HEK293 (cell line): Measurements from ENCODE around the gene MYH11.

Source experiments
- CTCF ChIA-PET: fragments of 350-600 bp; formaldehyde crosslinking; extraction: SDS; loops from one replicate; lab custom pipeline; 2021; ENCODE audit warnings: antibody characterized with exemption; lab: Yijun Ruan, JAX
- POLR2A ChIA-PET: fragments of 300-600 bp; formaldehyde crosslinking; extraction: SDS; loops from one replicate; lab custom pipeline; 2020; ENCODE audit warnings: antibody characterized with exemption, inconsistent platforms; lab: Yijun Ruan, JAX
- H3K27ac ChIP-seq: fragments of 200-500 bp; sonication (Bioruptor generic); 2 replicates; pipeline ENCODE4 v1.5.1; 2014; ENCODE audit warnings: low read depth, low read length, control low read depth, inconsistent platforms; ENCODE audit errors: extremely low read depth
- H3K36me3 ChIP-seq, 2 experiments: fragments of 200-500 bp in 1 of 2; sonication (Bioruptor generic) in 1 of 2; 1 replicate in 1 of 2; 2 replicates in 1 of 2; pipeline ENCODE4 v1.5.1; 2014 to 2017; ENCODE audit warnings: inconsistent platforms in 2 of 2, low read length in 2 of 2; ENCODE audit not compliant: control insufficient read depth in 2 of 2, insufficient read depth in 1 of 2
- H3K4me1 ChIP-seq: fragments of 200-500 bp; sonication (Bioruptor generic); 2 replicates; pipeline ENCODE4 v1.5.1; 2014; ENCODE audit warnings: mild to moderate bottlenecking, low read length, inconsistent platforms; ENCODE audit not compliant: control insufficient read depth, insufficient read depth
- H3K4me3 ChIP-seq: 2 replicates; pipeline ENCODE4 v1.5.1; 2011; ENCODE audit warnings: low read depth, mild to moderate bottlenecking, control low read depth, low read length, moderate library complexity
- H3K9me3 ChIP-seq: fragments of 200-500 bp; sonication (Bioruptor generic); 2 replicates; pipeline ENCODE4 v1.5.1; 2014; ENCODE audit warnings: low read depth, low read length, inconsistent platforms; ENCODE audit not compliant: control insufficient read depth, insufficient read depth
- GFI1B ChIP-seq: fragments of 450-650 bp; formaldehyde crosslinking; IDR thresholded peaks from 2 replicates; pipeline ENCODE4 v1.5.1; 2016; ENCODE audit warnings: missing biosample characterization, missing genetic modification characterization
- GLI2 ChIP-seq: fragments of 450-650 bp; formaldehyde crosslinking; IDR thresholded peaks from 2 replicates; pipeline ENCODE4; 2017; ENCODE audit warnings: missing biosample characterization, missing genetic modification characterization, low read depth, borderline replicate concordance
- KLF10 ChIP-seq: fragments of 450-650 bp; IDR thresholded peaks from 2 replicates; pipeline ENCODE4 v1.5.1; 2018; ENCODE audit warnings: missing biosample characterization, mild to moderate bottlenecking, missing genetic modification characterization
- KLF16 ChIP-seq: fragments of 450-650 bp; formaldehyde crosslinking; IDR thresholded peaks from 2 replicates; pipeline ENCODE4 v1.5.1; 2017; ENCODE audit warnings: missing biosample characterization, missing genetic modification characterization
- MZF1 ChIP-seq: fragments of 450-650 bp; formaldehyde crosslinking; IDR thresholded peaks from 2 replicates; pipeline ENCODE4 v1.5.1; 2017; ENCODE audit warnings: missing biosample characterization, missing genetic modification characterization, borderline replicate concordance
- ZFP41 ChIP-seq: fragments of 450-650 bp; formaldehyde crosslinking; IDR thresholded peaks from 2 replicates; pipeline ENCODE4 v1.5.1; 2016; ENCODE audit warnings: missing biosample characterization, missing genetic modification characterization, borderline replicate concordance
- ZNF140 ChIP-seq: fragments of 450-650 bp; formaldehyde crosslinking; IDR thresholded peaks from 2 replicates; pipeline ENCODE4 v1.5.1; 2016; ENCODE audit warnings: missing biosample characterization, missing genetic modification characterization
- ZNF16 ChIP-seq: fragments of 450-650 bp; formaldehyde crosslinking; IDR thresholded peaks from 2 replicates; pipeline ENCODE4 v1.5.1; 2016; ENCODE audit warnings: low read depth, missing biosample characterization, missing genetic modification characterization
- ZNF214 ChIP-seq: fragments of 450-650 bp; formaldehyde crosslinking; IDR thresholded peaks from 2 replicates; pipeline ENCODE4 v1.5.1; 2017; ENCODE audit warnings: missing biosample characterization, mild to moderate bottlenecking, missing genetic modification characterization, borderline replicate concordance
- ZNF223 ChIP-seq: fragments of 450-650 bp; formaldehyde crosslinking; IDR thresholded peaks from 2 replicates; pipeline ENCODE4 v1.5.1; 2016; ENCODE audit warnings: missing biosample characterization, missing genetic modification characterization
- ZNF311 ChIP-seq: fragments of 450-650 bp; formaldehyde crosslinking; IDR thresholded peaks from 2 replicates; pipeline ENCODE4 v1.5.1; 2017; ENCODE audit warnings: missing biosample characterization, missing genetic modification characterization, borderline replicate concordance
- ZNF37A ChIP-seq: fragments of 450-650 bp; IDR thresholded peaks from 2 replicates; pipeline ENCODE4 v1.5.1; 2018; ENCODE audit warnings: missing biosample characterization, missing genetic modification characterization
- ZNF600 ChIP-seq: fragments of 450-650 bp; formaldehyde crosslinking; IDR thresholded peaks from 2 replicates; pipeline ENCODE4 v1.5.1; 2016; ENCODE audit warnings: missing biosample characterization, missing genetic modification characterization
- ZNF629 ChIP-seq: fragments of 450-650 bp; formaldehyde crosslinking; IDR thresholded peaks from 2 replicates; pipeline ENCODE4 v1.5.1; 2017; ENCODE audit warnings: missing biosample characterization, missing genetic modification characterization
- ZNF791 ChIP-seq: fragments of 450-650 bp; formaldehyde crosslinking; IDR thresholded peaks from 2 replicates; pipeline ENCODE4 v1.5.1; 2016; ENCODE audit warnings: missing biosample characterization, missing genetic modification characterization
- TF ChIP-seq, protein P1 (sequence below): fragments of 450-650 bp; formaldehyde crosslinking; conservative IDR thresholded peaks from 2 replicates; pipeline ENCODE4 v1.5.1; 2016; ENCODE audit warnings: low read depth, missing biosample characterization, missing genetic modification characterization
- TF ChIP-seq, protein P2 (sequence below): fragments of 450-650 bp; formaldehyde crosslinking; IDR thresholded peaks from 2 replicates; pipeline ENCODE4 v1.5.1; 2017; ENCODE audit warnings: missing biosample characterization, missing genetic modification characterization
- TF ChIP-seq, protein P3 (sequence below): fragments of 450-650 bp; formaldehyde crosslinking; IDR thresholded peaks from 2 replicates; pipeline ENCODE4 v1.5.1; 2016; ENCODE audit warnings: missing biosample characterization, missing genetic modification characterization
- TF ChIP-seq, protein P4 (sequence below): fragments of 450-650 bp; formaldehyde crosslinking; IDR thresholded peaks from 2 replicates; pipeline ENCODE4 v1.5.1; 2016; ENCODE audit warnings: missing biosample characterization, missing genetic modification characterization
- TF ChIP-seq, protein P5 (sequence below): fragments of 450-650 bp; formaldehyde crosslinking; IDR thresholded peaks from 2 replicates; pipeline ENCODE4 v1.5.1; 2016; ENCODE audit warnings: missing biosample characterization, missing genetic modification characterization
- TF ChIP-seq, protein P6 (sequence below): fragments of 450-650 bp; formaldehyde crosslinking; optimal IDR thresholded peaks from 2 replicates; pipeline ENCODE3; 2016; ENCODE audit warnings: missing biosample characterization, mild to moderate bottlenecking, missing genetic modification characterization

Gene MYH11

DNA sequence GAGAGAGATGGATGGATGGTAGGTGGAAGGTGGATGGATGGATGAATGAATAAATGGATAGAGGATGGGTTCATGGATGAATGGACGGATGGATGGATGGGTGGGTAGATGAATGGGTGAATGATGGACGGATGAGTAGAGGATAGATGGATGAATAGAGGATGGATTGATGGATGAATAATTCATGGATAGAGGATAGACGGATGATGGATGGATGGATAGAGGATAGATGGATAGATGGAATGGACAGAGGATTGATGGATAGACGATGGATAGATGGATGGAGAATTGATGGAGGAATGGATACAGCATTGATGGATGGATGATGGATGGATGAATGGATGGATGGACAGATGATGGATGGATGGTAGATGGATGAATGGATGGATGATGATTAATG lies 91.7 kb downstream of the MYH11 start (continued):
- TF ChIP-seq ZNF16 (tag by site-specific recombination) (no peak), KLF16 (no peak), ZNF791 (no peak)
- TF ChIP-seq, protein P1, sequence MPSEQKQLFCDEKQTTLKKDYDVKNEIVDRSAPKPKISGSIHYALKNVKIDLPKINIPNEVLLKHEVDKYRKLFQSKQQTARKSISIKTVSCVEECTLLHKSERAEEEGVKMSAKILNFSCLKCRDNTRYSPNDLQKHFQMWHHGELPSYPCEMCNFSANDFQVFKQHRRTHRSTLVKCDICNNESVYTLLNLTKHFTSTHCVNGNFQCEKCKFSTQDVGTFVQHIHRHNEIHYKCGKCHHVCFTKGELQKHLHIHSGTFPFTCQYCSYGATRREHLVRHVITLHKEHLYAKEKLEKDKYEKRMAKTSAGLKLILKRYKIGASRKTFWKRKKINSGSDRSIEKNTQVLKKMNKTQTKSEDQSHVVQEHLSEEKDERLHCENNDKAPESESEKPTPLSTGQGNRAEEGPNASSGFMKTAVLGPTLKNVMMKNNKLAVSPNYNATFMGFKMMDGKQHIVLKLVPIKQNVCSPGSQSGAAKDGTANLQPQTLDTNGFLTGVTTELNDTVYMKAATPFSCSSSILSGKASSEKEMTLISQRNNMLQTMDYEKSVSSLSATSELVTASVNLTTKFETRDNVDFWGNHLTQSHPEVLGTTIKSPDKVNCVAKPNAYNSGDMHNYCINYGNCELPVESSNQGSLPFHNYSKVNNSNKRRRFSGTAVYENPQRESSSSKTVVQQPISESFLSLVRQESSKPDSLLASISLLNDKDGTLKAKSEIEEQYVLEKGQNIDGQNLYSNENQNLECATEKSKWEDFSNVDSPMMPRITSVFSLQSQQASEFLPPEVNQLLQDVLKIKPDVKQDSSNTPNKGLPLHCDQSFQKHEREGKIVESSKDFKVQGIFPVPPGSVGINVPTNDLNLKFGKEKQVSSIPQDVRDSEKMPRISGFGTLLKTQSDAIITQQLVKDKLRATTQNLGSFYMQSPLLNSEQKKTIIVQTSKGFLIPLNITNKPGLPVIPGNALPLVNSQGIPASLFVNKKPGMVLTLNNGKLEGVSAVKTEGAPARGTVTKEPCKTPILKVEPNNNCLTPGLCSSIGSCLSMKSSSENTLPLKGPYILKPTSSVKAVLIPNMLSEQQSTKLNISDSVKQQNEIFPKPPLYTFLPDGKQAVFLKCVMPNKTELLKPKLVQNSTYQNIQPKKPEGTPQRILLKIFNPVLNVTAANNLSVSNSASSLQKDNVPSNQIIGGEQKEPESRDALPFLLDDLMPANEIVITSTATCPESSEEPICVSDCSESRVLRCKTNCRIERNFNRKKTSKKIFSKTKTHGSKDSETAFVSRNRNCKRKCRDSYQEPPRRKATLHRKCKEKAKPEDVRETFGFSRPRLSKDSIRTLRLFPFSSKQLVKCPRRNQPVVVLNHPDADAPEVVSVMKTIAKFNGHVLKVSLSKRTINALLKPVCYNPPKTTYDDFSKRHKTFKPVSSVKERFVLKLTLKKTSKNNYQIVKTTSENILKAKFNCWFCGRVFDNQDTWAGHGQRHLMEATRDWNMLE, result no peak
- TF ChIP-seq, protein P2, sequence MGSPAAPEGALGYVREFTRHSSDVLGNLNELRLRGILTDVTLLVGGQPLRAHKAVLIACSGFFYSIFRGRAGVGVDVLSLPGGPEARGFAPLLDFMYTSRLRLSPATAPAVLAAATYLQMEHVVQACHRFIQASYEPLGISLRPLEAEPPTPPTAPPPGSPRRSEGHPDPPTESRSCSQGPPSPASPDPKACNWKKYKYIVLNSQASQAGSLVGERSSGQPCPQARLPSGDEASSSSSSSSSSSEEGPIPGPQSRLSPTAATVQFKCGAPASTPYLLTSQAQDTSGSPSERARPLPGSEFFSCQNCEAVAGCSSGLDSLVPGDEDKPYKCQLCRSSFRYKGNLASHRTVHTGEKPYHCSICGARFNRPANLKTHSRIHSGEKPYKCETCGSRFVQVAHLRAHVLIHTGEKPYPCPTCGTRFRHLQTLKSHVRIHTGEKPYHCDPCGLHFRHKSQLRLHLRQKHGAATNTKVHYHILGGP (tag by site-specific recombination), result no peak
- TF ChIP-seq, protein P3, sequence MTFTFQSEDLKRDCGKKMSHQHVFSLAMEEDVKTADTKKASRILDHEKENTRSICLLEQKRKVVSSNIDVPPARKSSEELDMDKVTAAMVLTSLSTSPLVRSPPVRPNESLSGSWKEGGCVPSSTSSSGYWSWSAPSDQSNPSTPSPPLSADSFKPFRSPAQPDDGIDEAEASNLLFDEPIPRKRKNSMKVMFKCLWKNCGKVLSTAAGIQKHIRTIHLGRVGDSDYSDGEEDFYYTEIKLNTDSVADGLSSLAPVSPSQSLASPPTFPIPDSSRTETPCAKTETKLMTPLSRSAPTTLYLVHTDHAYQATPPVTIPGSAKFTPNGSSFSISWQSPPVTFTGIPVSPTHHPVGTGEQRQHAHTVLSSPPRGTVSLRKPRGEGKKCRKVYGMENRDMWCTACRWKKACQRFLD, result no peak

DNA sequence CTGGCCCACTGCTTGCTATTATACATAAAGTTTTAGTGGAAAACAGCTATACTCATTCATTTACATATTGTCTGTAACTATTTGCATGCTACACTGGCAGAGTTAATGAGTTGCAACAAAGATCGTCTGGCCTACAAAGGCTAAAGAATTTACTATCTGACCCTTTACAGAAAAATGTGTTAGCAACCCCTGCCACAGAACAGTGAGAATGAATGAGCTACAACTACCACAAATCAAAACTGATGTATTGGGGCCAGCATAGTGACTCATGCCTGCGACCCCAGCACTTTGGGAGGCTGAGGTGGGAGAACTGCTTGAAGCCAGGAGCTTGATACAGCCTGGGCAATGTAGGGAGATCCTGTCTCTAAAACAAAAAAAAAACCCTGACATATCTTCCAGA lies 92.7 kb downstream of the MYH11 start:
- no peak overlapping the region for H3K4me3 ChIP-seq
- no peaks in the 10 kb centered on the region for H3K4me1 ChIP-seq
- POLR2A ChIA-PET, result no interaction called here
- CTCF ChIA-PET, result interaction anchor here (0.5 to 4.0 kb wide), 8 partner anchors 8 to 349 kb away, joined by 3 to 33 read pairs (median 5); no protein-coding TSS in a partner anchor
- no peaks in the 10 kb centered on the region for H3K9me3 ChIP-seq
- TF ChIP-seq ZNF37A, result no peak
- TF ChIP-seq, protein P4, sequence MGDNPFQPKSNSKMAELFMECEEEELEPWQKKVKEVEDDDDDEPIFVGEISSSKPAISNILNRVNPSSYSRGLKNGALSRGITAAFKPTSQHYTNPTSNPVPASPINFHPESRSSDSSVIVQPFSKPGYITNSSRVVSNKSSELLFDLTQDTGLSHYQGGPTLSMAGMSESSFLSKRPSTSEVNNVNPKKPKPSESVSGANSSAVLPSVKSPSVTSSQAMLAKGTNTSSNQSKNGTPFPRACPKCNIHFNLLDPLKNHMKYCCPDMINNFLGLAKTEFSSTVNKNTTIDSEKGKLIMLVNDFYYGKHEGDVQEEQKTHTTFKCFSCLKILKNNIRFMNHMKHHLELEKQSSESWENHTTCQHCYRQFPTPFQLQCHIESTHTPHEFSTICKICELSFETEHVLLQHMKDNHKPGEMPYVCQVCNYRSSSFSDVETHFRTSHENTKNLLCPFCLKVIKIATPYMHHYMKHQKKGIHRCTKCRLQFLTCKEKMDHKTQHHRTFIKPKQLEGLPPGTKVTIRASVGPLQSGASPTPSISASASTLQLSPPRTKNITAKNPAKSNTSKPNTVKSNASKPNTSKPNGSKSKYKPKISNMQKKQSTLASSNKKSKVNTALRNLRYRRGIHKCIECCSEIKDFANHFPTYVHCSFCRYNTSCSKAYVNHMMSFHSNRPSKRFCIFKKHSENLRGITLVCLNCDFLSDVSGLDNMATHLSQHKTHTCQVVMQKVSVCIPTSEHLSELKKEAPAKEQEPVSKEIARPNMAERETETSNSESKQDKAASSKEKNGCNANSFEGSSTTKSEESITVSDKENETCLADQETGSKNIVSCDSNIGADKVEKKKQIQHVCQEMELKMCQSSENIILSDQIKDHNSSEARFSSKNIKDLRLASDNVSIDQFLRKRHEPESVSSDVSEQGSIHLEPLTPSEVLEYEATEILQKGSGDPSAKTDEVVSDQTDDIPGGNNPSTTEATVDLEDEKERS, result no peak
- TF ChIP-seq ZNF140, result no peak
- TF ChIP-seq GFI1B, result no peak
- TF ChIP-seq KLF10 (tag by site-specific recombination), result no peak
- TF ChIP-seq ZNF214 (tag by site-specific recombination), result no peak
- TF ChIP-seq ZFP41 (tag by site-specific recombination), result no peak
- no peak for TF ChIP-seq MZF1
- TF ChIP-seq GLI2 (tag by site-specific recombination), result no peak
- no peak for TF ChIP-seq ZNF629 (tag by site-specific recombination)
- TF ChIP-seq ZNF311 (tag by site-specific recombination), result no peak
- TF ChIP-seq ZNF223, result no peak
- TF ChIP-seq, protein P5, sequence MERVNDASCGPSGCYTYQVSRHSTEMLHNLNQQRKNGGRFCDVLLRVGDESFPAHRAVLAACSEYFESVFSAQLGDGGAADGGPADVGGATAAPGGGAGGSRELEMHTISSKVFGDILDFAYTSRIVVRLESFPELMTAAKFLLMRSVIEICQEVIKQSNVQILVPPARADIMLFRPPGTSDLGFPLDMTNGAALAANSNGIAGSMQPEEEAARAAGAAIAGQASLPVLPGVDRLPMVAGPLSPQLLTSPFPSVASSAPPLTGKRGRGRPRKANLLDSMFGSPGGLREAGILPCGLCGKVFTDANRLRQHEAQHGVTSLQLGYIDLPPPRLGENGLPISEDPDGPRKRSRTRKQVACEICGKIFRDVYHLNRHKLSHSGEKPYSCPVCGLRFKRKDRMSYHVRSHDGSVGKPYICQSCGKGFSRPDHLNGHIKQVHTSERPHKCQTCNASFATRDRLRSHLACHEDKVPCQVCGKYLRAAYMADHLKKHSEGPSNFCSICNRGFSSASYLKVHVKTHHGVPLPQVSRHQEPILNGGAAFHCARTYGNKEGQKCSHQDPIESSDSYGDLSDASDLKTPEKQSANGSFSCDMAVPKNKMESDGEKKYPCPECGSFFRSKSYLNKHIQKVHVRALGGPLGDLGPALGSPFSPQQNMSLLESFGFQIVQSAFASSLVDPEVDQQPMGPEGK (tag by site-specific recombination), result no peak
- no peak for TF ChIP-seq ZNF600
- TF ChIP-seq, protein P6, sequence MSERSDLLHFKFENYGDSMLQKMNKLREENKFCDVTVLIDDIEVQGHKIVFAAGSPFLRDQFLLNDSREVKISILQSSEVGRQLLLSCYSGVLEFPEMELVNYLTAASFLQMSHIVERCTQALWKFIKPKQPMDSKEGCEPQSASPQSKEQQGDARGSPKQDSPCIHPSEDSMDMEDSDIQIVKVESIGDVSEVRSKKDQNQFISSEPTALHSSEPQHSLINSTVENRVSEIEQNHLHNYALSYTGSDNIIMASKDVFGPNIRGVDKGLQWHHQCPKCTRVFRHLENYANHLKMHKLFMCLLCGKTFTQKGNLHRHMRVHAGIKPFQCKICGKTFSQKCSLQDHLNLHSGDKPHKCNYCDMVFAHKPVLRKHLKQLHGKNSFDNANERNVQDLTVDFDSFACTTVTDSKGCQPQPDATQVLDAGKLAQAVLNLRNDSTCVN (tag by site-specific recombination), result no peak
- H3K27ac ChIP-seq, result no peak overlapping the region
- H3K36me3 ChIP-seq, result no peaks in the 10 kb centered on the region
